HG03039 (cell line): Measurements from ENCODE around the gene CCNI2.

Source experiments
- ATAC-seq: cut with Tn5 transposase; IDR thresholded peaks from one replicate; pipeline ENCODE4 v1.9.1; 2021; ENCODE audit warnings: mild to moderate bottlenecking, moderate library complexity; ENCODE audit not compliant: unreplicated experiment

The CCNI2 gene

DNA sequence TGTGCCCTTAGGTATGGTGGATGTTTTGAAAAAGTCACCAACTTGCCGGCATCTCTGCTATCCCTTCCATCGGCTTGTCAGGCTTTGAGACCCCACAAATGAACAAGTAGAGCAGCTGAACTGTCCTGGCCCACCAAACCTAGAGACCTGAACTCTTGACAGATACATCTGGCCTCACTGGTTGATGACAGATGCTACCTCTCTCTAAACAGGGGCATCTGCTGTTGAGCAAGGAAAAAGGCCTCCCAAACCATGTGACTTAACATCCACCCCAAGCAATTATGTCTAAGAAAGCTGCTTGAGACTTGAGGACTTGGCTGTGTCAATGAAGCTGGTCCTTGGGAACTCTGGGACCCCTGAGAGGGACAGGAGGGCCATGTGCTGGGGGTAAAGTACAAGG lies 2.3 kb downstream of the CCNI2 start:
- no peak for ATAC-seq

DNA sequence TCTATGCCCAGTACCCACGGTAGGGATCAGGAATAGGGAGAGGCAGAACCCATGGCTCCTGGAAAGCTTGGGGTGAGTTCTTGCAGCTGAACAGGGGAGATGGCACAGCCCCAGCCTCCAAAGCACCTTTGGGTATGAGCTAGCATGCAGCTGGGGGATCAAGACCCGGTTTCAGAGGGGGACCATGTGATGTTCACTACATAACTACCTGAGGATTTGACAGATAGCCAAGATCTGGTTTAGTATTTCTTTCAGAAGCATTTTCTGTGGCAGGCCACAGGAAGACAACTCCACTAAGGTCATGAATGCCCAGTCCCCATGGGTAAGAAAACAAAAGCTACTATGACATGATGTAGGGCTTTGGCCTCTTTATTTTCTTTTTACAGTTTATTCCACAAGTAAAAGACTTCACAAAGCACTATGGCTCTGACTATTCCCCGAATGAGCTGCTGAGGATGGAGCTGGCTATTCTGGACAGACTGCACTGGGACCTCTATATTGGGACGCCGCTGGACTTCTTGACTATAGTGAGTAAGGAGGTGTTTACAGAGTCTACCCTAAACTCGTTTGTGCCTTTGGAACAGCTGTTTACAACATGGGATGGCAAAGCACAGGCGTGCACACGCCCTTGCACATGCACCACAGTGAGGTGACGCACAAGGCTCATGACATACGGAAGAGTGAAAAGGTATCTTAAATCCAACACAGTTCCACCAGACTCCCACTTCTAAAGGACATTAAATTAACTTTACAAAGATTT lies 3.4 kb downstream of the CCNI2 start:
- no peak for ATAC-seq

DNA sequence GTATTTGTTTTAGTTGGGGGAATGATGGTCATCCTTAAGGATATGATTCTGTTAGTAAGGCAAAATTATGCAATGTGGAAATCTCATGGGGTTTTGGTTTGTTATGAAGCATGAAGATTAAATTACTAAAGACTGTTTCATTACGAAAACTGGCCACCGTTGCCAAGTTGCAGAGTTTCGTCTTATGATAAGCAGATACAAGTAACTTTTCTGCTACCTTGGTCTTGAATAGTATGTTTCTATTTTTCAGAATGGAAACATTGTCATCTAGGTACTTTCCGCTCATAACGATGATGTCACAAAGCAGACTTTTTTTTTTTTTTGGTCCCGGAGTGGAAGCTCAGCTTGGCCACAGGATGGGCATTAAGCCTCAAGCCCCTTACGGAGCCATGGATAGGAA lies 4.2 kb downstream of the CCNI2 start:
- ATAC-seq: no peak

DNA sequence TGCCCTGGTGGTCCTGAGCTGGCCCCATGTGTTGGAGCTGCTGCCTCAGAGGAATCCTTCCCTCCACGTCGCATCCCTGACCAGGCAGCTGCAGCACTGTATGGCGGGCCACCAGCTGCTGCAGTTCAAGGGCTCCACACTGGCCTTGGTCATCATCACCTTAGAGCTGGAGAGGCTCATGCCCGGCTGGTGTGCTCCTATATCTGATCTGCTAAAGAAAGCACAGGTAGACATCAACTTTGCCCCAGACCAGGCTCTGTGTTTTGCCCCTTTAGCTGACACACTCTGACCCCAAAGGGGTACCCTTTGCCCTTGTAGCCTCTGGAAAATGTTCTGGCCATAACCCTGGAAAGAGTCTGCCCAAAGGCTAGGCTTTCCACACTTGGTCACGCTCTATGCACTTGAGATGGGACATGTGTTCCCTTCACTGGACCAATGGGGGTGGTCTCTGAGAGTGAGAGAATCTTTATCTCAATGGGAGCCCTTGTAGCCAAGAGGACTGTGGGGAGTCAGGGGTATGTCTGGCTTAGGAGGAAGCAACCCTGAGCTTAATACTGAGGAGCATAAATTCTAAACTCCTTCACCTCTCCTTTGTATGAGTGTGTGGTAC lies 4.8 kb downstream of the CCNI2 start:
- ATAC-seq: no peak

DNA sequence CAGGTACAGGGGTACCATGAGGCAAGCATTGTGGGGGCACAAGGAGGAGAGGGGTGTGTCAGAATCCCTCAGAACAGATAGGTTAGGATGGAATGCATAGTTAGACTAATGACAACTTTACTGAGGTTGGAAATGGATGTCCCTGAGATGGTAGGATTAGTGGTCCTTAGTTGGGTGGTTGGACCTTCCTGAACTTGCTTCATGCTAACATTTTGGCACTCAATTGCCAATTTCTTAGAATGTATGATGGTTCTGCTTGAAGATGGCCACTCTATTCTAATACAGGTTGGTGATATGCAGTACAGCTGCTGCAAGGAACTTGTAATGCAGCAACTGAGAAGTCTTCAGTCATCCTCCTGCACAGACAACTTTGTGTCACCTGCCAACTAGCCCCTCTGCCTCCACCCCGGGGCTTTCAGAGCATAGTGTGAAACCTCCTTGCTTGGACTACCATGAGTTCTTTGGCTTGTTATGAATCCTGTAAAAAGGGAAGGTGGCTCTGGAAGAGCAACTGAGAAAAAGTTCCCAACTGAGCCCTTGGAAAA lies 5.4 kb downstream of the CCNI2 start:
- no peak for ATAC-seq

DNA sequence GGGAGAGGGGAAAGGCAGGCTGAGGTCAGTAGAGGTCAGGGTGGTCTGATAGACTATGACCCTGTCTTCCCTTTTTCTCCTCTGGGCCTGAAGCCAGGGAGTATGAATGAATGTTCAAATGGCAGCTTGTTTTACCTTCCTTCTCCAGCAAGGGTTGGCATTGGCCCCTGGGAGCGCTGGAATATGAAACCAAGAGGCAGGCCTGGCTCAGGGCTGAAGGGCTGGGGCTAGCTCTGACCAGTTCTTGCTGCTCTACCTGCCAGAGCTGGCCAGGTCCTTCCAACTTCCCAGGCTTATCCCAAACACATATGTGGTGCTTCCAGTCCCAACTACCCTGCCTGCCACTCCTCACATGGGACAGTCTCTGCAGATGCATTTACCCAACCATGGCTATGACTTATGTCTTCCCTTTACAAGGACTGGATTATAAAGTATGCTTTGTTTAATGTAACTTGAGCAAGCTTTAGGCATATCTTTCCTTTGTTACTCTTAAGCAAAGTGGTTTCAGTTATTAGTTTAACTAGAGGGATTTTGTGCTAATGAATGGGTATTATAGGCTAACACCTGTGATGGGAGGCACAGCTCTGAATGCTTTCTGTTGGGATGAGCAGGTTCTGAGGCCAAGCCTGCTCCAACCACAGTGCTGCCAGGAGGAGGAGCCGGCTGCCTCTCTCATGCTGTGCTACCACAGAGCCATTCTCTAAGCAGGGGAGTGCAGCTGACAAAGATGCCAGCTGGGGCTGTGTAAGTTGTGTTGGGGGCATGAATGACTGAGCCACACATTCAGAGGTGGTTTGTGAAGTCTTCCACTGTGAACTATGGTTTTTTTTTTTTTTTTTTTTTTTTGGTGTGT lies 6.1 kb downstream of the CCNI2 start:
- no peak for ATAC-seq

DNA sequence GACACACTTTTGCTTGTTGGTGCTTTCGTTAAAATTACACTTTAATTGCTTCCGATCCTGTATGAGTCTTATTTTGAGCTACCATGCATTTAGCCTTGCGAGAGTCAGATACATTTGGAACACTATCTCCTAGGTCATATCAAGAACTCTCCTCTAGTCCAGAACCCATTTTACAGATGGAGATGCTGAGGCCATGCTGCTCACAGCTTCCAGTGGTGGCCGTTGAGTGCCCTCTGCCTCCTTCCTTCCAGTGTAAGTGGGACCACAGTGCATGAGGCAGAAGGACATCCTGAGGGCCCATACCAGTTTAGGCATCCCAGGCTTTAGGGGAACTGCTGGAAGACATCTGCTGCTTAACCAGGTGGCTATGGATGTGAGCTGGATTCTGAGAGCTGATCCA lies 6.9 kb downstream of the CCNI2 start:
- no peak for ATAC-seq

DNA sequence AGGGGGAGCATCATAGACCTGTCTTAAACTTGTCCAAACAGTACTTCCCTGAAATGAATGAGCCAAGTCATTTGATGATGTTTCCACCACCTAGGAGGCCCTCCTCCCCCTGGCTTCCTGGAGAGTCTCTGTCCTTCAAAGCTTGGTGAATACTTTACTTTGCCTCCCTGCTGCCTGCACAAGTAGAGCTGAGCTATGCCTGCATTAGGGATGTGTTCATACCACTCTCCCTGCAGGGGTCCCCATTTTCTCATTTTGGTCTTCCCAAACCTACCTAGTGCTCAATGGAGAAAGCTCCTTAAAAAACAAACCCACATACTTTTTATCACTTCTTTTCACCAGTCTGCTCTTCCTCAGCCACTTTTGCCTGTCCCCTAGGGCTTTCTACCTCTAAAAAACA lies 7.7 kb downstream of the CCNI2 start:
- ATAC-seq: no peak

DNA sequence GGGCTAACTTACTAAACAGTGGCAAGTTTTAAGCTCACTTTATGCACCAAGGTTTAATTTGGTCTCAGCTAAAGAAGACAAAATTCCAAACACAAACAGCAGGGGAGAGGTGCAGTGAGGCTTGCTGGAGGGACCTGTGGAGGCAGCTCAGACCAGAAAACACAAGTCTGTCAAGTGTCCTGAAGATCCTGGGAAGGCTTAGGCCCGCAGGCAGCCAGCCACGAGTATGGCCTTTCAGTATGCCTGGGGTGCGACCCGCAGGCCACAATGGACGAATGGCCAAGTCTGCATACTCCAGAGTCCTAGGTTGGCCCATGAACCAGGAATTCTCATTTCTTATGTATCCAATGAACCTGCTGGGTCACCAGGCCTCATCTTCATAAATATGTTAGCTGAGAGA lies 9.3 kb downstream of the CCNI2 start:
- no peak for ATAC-seq

DNA sequence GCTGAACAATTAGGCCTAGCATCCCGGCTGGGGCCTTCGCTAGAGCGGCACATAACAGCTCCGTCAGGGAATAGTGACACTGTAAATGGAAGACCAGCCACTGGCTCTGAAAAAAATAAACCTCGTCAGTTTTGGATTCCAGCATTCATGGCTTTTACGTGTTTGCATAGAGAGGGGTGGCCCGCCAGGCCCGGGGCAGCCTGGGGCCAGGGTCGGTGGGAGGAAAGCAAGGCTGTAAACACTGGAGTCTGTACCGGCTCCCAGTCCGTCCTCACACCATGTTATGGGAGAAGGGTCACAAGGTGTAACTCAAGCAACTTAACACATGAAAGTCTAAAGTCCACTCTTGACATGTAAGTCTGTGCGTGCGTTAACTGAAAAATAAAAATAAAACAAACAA lies 11.2 kb downstream of the CCNI2 start:
- ATAC-seq: no peak

DNA sequence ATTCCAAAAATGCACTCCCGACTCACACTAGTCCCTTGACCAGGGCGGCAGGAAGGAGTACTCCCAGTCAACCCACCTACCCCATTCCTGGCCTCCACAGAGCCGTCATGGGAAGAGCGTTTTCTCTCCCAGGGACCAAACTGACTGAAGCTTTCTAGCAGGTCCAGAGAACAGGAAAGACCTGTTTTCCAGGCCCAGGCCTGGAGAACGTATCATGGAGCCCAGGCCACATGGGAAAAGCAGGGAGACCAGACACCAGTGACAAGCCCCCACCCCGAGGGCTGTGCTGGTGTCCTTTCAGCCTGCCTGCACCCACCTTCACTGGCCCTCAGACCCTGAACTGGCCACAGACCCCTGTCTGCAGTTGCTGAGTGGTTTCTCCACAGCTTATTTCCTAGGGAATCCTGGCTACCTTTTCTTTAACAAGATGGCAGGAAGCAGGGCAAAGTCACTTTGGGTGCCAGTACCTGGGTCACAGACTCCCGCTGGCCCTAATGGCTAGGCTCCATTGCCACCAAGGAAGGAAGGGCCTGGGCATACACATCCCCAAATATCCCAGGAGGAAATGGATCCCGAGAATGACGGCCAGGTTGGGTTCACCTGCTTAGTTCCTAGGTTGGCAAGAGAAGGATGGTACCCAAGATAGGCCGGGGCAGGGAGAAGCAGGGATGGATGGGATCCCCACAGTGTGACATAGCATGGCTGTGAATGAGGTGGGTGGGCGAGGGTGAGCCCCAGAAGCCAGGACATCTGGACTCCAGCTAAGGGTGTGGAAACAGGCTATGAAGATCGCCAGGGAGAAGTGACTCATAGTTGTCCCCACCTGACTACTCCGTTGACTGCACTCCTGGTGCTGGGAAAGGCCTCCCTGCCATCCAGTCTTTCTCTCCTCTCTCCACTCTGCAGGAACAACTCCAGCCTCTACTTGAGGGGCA lies 12.2 kb downstream of the CCNI2 start:
- ATAC-seq: no peak

DNA sequence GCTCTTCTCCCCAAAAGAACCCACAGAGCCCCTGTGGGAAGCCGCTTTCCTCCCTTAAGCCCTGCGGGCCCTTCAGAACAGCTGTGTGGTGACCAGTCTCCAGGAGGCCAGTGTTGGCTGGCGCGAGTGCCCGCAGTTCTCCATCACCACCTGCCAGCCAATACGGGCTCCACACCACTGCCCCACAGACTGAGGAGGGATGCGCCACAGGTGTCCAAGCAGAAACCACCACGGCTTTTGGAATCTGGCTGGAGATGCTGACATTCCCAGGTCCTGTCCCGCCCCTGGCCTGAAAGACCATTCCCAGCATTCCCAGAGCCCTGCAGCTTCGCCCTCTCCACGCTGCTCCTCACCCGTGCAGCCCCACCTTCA lies 12.8 kb downstream of the CCNI2 start:
- no peak for ATAC-seq

DNA sequence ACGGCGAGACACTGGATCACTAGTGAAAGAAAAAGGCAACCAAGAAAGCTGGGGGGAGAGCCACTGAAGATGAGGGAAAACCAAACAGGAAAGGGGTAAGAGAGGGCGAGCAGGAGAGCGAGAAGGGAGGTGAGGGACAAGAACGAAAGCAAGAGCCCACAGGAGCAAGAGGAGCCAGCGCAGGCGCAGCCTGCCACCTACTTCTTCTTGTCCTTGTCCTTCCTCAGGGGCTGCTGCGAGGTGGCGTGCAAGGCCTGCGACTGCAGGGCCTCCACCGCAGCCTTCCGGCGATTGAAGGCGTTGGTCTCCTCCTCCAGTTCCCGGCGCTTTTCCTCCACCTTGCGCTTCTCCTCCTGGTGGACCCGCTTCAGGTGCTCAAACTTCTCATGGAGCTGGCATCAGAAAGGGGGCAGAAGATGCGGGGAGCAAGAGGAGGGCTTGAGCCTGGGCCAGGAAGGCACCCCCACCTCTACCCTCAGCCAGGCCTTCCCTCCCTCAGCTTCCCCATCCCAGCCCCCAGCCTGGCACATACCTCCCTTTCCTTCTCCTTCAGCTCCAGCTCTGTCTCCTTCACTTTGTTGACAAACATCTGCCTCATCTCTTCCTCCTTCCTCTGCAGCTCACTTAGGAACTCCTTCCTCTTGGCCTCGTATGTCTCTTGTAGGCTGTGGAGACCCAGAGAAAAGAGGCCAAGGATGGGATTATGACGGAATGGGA lies 13.5 kb downstream of the CCNI2 start:
- no peak for ATAC-seq

DNA sequence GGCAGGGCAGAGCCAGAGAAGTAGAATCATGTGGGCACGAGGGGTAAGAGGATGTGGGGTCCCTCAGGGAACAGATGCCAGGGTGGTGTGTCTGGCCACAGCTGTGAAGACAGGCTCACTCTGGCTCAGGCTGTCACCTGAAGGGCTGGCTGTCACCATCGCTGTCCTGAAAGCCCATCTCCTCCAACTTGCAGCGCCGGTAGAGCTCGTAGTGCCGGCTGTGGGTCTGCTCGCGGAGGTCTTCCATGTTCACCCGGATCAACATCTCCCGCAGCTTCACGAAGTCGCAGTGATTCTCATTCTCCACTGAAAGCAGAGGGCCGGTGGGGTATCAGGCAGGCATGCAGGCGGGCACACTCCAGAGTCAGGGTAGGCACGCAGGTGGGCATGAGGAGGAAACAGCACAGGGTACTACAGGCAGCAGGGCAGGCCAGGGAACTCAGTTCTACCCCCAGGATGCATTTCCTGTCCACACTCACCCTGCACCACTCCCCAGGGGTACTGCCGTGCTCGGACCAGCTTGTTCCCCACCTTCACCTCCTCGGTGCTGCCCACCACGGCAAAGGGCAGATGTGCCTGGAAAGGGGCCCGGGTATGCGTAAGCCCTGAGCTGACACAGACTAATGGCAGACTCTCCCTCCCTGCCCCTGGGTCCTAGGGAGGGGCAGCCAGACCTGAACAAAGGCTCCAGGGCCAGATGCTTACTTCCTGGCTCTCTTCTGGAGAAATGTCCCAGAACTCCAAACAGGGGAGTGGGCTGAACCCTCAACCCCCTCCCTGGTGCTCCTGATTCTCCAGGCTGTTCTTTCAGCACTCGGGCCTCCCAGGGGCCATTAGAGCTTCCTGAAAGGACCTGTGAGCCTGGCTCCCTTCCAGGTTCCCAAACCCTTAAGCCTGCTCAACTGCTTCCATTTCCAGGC lies 14.4 kb downstream of the CCNI2 start:
- ATAC-seq: no peak

DNA sequence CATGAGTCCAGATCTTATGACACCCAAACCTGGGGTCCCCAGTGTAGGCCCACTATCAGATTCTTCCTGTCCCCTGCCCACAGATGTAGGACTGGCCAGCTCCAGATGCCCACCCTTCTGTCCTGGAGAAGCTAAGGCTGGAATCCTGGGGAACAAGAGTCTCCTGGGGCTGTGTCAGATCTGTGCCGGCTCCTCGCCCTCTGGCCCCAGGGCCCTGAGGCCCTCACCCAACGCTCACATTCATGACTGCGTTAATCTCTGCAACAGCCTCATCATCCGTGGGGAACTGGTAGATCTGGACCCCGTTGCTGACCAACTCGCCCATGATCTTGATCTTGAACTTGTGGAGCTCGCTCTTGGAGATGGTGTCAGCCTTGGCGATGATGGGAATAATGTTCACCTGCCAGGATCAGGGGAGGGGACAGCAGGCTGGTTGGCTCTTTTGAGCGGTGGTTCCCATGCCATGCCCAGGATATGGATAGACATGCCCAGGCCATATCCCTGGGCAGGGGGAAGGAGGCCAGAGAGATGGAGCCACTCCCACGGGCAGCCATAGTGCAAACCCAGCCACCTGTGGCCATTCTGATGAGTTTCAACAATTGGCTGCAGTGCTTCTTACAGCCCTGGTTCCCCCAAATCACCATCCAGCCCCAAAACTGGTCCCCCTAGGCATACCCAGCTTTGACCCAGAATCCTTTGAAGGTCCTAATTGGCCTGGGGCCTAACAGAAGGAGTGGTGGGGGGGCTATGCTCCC lies 15.2 kb downstream of the CCNI2 start:
- no peak for ATAC-seq

DNA sequence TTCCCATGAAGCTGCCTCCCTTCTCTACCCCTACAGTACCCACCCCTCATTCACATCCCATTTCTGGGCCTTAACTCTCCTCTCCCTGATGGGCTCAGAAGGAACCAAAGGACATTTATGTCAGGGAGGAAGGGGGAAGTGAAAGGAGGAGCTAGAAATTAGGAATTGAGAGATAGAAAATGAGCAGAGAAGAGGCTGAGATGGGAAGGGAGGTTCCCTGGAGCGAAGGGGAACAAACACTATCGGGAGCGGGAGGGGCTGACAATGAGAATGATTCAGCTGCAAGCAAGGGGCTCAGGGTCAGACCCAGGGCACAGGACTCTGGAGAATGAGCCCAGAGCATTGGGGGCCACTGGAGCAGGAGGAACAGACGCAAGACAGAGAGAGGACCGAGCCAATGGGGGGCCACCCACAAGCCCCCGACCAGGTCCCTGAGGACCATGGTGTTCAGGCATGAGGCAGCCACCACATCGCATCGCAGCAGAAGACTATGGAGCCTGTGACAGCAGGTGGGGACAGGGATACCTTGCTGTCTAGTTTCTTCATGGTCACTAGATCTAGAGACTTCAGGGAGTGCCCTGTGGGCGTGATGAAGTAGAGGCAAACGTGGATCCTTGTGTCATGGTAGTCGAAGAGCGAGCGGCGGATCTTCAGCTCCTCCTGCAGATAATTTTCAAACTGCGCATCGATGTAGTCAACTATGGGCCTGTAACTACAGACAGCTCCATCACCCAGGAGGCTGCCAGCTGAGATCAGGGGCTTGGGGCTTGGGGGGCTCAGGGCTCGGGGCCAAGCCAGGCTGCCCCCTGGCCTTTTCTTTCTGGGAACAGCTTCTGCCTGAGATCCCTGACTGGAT lies 16.2 kb downstream of the CCNI2 start:
- no peak for ATAC-seq

DNA sequence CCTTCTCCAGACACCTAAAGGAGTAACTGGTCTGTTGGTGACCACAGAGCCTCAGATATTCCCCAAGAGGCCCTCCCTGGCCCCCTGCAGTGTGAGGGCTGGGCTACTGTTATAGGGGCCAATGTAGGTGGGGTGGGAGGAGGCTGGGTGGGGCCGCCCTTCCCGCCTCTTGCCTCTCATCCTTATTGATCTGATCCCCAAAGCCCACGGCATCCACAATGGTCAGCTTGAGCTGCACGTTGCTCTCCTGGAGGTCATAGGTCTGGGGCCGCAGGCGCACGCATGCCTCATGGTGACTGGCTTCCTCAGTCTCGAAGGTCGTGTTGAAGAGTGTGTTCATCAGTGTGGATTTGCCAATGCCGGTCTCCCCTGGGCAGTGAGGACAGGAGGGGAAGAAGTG lies 16.8 kb downstream of the CCNI2 start:
- ATAC-seq: no peak
